SK-N-DZ (cell line): ENCODE data around the gene ZNF177.

Experiments
- DNase-seq: peaks from one replicate; pipeline ENCODE4 v3.0.0-alpha.2; 2015; ENCODE audit warnings: low spot score

Gene ZNF177

GRCh38 chr19:9427941-9428340 is 65.1 kb downstream of the ZNF177 start:
- no peak for DNase-seq

DNA sequence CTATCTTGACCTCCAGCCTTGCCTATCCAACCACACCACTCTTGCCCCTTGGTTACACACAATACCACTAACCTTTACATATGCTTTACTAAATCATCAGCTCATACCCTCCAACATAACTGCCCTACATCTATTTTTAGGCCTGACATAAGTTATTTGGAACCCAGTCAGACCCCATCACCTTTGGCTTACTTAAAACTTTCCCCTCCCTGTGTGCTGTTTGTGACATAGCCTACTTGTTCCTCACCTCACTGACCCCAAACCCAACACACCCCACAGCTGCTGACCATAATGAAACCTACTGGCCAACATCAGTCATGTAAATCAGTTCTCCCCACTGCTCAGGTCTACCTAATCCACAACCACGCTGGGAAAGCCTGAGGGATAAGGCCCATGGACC is 67.6 kb downstream of the ZNF177 start:
- no peak for DNase-seq

DNA sequence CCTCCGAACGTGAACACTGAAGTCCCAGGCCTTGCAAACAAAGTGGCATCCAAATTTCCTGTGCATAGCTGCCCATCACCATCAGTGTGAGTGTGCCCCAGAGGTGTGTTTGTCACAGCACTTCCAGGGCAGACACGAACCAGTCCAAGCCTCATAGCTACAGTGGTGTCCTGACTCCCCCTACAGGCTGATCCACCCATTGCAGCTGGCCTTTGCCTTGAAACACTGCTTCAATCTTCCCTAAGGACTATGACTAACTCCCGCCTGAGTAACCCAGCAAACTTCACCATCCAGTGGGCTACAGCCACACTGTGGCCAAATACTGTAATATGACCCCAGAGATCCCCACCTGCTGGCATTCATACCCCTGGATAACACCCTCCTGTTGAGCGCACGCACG is 68.7 kb downstream of the ZNF177 start:
- DNase-seq = peak; percentile 15
